Erythroblast (primary cell): ENCODE results near the gene KDM1B.

Source experiments
- GATA1 ChIP-seq: IDR thresholded peaks from 2 replicates; pipeline ENCODE4 v1.6.1; 2011; ENCODE audit warnings: low read depth, mild to moderate bottlenecking, control low read depth, low read length, moderate library complexity
- POLR2A ChIP-seq: IDR thresholded peaks from 2 replicates; pipeline ENCODE4 v1.6.1; 2011; ENCODE audit warnings: mild to moderate bottlenecking, low read length

- TF ChIP-seq POLR2A (no peak), GATA1 (no peak)
These were observed 30.8 kb downstream of the KDM1B start for GRCh38 chr6:18186033-18186432.
